ENCODE measurements around the gene POP4.

DNA sequence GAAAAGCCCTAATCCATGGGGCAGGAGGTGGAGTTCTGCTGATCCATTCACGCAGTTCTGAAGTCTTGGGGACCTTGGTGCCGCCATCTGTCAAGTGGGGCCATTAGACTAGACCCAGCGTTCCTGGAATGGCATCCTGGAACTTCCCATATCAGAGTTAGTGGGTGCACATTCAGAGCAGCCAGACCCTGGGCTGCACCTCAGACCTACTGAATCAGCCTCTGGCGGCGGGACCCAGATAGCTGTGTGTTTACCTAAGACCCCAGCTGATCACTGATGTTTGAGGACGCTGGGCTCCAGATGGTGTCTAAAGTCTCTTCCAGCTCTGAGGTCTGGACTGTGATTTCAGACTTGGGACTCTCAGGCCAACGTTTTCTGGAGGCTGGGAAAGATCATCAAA, 12.8 kb downstream of the POP4 start:
- TF ChIP-seq CTCF (conservative IDR thresholded peaks at IDR 0.05) (no peak), ZFX (IDR thresholded peaks at IDR 0.05) (no peak)
